Neural cell (in vitro differentiated cells): ENCODE measurements around the gene AZI2.

Experiments
- TF ChIP-seq, protein P1 (sequence below): fragments of 450-650 bp; IDR thresholded peaks from 2 replicates; pipeline ENCODE4 v1.5.1; 2014; ENCODE audit warnings: antibody characterized with exemption, mild to moderate bottlenecking, moderate library complexity; ENCODE audit not compliant: poor library complexity, severe bottlenecking
- TF ChIP-seq, protein P2 (sequence below): IDR thresholded peaks from 2 replicates; pipeline ENCODE4 v1.6.1; 2012; ENCODE audit warnings: borderline replicate concordance

DNA sequence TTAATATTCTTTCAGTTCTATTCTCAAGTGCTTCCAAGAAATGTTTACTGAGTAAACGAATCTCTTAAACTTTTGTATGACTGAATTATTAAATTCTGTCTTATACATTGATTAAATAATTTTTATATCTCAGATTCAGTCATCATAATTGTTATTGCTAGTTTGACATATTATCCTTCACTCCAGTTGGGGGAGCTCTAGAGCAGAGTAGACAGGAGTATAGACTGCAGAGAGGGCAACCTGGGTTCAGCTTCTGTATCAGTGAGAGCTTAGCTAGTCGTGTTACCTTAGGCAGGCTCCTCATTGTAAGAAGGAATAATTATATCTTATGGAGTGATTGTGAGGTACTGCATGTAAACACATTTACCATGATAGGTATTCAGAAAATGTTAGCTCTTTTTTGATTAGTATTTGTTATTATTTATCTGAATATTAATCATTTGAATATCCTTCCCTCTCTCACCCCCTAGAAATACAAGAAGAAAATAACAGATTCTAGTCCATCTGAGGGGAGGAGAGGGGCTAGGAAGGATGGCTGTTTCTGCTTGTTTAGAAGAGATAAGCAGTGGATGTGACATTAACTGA is 31.1 kb downstream of the AZI2 start:
- TF ChIP-seq, protein P1, sequence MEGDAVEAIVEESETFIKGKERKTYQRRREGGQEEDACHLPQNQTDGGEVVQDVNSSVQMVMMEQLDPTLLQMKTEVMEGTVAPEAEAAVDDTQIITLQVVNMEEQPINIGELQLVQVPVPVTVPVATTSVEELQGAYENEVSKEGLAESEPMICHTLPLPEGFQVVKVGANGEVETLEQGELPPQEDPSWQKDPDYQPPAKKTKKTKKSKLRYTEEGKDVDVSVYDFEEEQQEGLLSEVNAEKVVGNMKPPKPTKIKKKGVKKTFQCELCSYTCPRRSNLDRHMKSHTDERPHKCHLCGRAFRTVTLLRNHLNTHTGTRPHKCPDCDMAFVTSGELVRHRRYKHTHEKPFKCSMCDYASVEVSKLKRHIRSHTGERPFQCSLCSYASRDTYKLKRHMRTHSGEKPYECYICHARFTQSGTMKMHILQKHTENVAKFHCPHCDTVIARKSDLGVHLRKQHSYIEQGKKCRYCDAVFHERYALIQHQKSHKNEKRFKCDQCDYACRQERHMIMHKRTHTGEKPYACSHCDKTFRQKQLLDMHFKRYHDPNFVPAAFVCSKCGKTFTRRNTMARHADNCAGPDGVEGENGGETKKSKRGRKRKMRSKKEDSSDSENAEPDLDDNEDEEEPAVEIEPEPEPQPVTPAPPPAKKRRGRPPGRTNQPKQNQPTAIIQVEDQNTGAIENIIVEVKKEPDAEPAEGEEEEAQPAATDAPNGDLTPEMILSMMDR = peak; percentile 32
- TF ChIP-seq, protein P2, sequence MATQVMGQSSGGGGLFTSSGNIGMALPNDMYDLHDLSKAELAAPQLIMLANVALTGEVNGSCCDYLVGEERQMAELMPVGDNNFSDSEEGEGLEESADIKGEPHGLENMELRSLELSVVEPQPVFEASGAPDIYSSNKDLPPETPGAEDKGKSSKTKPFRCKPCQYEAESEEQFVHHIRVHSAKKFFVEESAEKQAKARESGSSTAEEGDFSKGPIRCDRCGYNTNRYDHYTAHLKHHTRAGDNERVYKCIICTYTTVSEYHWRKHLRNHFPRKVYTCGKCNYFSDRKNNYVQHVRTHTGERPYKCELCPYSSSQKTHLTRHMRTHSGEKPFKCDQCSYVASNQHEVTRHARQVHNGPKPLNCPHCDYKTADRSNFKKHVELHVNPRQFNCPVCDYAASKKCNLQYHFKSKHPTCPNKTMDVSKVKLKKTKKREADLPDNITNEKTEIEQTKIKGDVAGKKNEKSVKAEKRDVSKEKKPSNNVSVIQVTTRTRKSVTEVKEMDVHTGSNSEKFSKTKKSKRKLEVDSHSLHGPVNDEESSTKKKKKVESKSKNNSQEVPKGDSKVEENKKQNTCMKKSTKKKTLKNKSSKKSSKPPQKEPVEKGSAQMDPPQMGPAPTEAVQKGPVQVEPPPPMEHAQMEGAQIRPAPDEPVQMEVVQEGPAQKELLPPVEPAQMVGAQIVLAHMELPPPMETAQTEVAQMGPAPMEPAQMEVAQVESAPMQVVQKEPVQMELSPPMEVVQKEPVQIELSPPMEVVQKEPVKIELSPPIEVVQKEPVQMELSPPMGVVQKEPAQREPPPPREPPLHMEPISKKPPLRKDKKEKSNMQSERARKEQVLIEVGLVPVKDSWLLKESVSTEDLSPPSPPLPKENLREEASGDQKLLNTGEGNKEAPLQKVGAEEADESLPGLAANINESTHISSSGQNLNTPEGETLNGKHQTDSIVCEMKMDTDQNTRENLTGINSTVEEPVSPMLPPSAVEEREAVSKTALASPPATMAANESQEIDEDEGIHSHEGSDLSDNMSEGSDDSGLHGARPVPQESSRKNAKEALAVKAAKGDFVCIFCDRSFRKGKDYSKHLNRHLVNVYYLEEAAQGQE = no peak
